NCI-H1436 (cell line): ENCODE data around the gene VWA8.
"Not testable (repeated sequence)": the region's sequence is repeated elsewhere in the genome, so short reads cannot be mapped to it uniquely, and the experiment has no call there.

Experiments
- DNase-seq: peaks from one replicate; lab custom pipeline; 2025; lab: John Stamatoyannopoulos, UW

VWA8 gene

GRCh38 chr13:41922894-41923293 lies 38.0 kb downstream of the VWA8 start:
- not testable (repeated sequence) for DNase-seq

GRCh38 chr13:41919741-41920487 lies 41.0 kb downstream of the VWA8 start:
- DNase-seq: peak; percentile 23

- DNase-seq: no peak
Observed at GRCh38 chr13:41919031-41919740, 41.7 kb downstream of the VWA8 start.

GRCh38 chr13:41917641-41918040 lies 43.3 kb downstream of the VWA8 start:
- no peak for DNase-seq

GRCh38 chr13:41916173-41916954 lies 44.5 kb downstream of the VWA8 start:
- DNase-seq: no peak

- no peak for DNase-seq
Observed at GRCh38 chr13:41915081-41915480, 45.8 kb downstream of the VWA8 start.

GRCh38 chr13:41914552-41914951 lies 46.4 kb downstream of the VWA8 start:
- no peak for DNase-seq

- DNase-seq: no peak
Observed at GRCh38 chr13:41909506-41909905, 51.4 kb downstream of the VWA8 start.

- DNase-seq: peak; percentile 0
Observed at GRCh38 chr13:41905600-41906254, 55.2 kb downstream of the VWA8 start.

GRCh38 chr13:41900918-41901317 lies 60.0 kb downstream of the VWA8 start:
- DNase-seq: no peak

GRCh38 chr13:41898411-41898810 lies 62.5 kb downstream of the VWA8 start:
- DNase-seq: not testable (repeated sequence)

- DNase-seq: no peak
Observed at GRCh38 chr13:41897126-41897525, 63.8 kb downstream of the VWA8 start.

GRCh38 chr13:41895478-41895877 lies 65.4 kb downstream of the VWA8 start:
- no peak for DNase-seq

- no peak for DNase-seq
Observed at GRCh38 chr13:41891119-41891518, 69.8 kb downstream of the VWA8 start.

GRCh38 chr13:41883147-41883546 lies 77.8 kb downstream of the VWA8 start:
- DNase-seq: no peak

GRCh38 chr13:41881890-41882289 lies 79.0 kb downstream of the VWA8 start:
- DNase-seq: not testable (repeated sequence)

- no peak for DNase-seq
Observed at GRCh38 chr13:41880966-41881365, 79.9 kb downstream of the VWA8 start.

GRCh38 chr13:41864658-41865057 lies 96.3 kb downstream of the VWA8 start:
- no peak for DNase-seq

- not testable (repeated sequence) for DNase-seq
Observed at GRCh38 chr13:41862659-41863058, 98.2 kb downstream of the VWA8 start.

- DNase-seq: no peak
Observed at GRCh38 chr13:41859565-41859964, 101.3 kb downstream of the VWA8 start.

GRCh38 chr13:41858780-41859179 lies 102.1 kb downstream of the VWA8 start:
- no peak for DNase-seq

GRCh38 chr13:41854758-41855157 lies 106.2 kb downstream of the VWA8 start:
- no peak for DNase-seq
